ENCODE data around the gene TSHZ2. TPM values are rescaled to one million over a fixed set of nuclear protein-coding genes. Genes with fewer than 3 reads are reported as not detected.

Gene TSHZ2
- total RNA-seq, 1 experiment from 2014 or later, result 0.07 TPM

DNA sequence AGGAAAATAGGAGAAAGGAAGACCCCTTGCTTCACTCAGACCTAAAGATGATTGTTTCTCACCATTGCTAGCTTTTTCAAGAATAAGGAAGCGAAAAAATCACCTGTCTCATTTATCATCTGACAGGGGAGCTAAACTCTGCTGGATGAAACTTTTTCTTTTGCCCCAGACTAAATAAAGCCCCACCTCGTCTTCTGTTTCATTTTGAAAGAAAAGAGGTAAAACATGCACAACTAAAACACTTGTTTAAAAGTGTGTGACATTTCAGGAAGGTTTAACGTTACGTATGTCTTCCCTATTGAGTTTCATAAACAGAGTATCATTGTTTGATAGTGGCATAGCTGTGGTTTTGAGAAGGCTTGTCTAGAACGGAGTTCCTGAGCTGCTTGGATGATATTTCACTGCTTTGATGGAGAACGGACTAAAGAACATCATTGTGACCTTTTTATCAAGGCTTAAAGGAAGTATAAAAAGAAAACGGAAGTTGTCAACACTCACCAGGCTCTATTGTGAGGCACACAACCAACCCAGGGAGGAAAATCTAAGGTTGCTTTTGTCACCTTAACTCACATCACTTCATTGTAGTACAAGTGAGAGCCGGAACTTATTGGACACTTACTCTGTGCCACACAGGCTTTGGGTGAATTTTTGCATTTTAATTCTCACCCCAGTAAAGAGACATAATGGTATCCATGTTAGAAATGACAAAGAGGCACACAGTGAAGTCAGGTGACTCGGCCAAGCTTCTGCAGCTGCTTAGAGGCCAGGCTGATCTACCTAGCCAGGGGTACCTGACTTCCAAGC, 29.5 kb downstream of the TSHZ2 start:
- no peaks in the 10 kb centered on the region for H4K20me1 ChIP-seq (ENCODE audit: insufficient read depth)
- no TSS peak for BruUV-seq (replicated peaks)
- no peak overlapping the region for H3K4me2 ChIP-seq (ENCODE audit: low read length)
- no peak overlapping the region for H2AFZ ChIP-seq (ENCODE audit: low read depth, low read length, poor library complexity, severe bottlenecking)
- no peaks in the 10 kb centered on the region for H3K4me1 ChIP-seq (ENCODE audit: control insufficient read depth in 1 of 2, insufficient read depth in 2 of 2, low read length in 2 of 2)
- no peaks in the 10 kb centered on the region for H3K9me2 ChIP-seq (ENCODE audit: insufficient read depth)
- no peak overlapping the region for H3K9ac ChIP-seq (ENCODE audit: low read length)
- no peaks in the 10 kb centered on the region for H3K36me3 ChIP-seq (ENCODE audit: control insufficient read depth in 1 of 2, insufficient read depth in 2 of 2, low read length in 2 of 2)
- H3K27me3 ChIP-seq (ENCODE audit: insufficient read depth, low read length), result no peaks in the 10 kb centered on the region
- ChIA-PET RAD21 (ENCODE audit: low non-redundant PET in 1 of 2, low total read pairs in 2 of 2, uncharacterized antibody in 2 of 2, unreplicated experiment in 2 of 2) (no interaction called here), POLR2A (interaction anchor here (1.4 kb wide), 1 partner anchor 12 kb away, joined by 4 read pairs; no protein-coding TSS in a partner anchor), CTCF (no interaction called here)
- H3K79me2 ChIP-seq (ENCODE audit: insufficient read depth, low read length), result no peaks in the 10 kb centered on the region
- TF ChIP-seq RAD21 (IDR thresholded peaks at IDR 0.05; ENCODE audit: low read depth) (no peak), ZFX (IDR thresholded peaks at IDR 0.05) (no peak), ZNF274 (IDR thresholded peaks at IDR 0.05; ENCODE audit: low read depth, low read length) (no peak), FOSL1 (IDR thresholded peaks at IDR 0.05; ENCODE audit: low read depth) (no peak), JUND (IDR thresholded peaks at IDR 0.05) (no peak), CEBPB (IDR thresholded peaks at IDR 0.05; ENCODE audit: low read depth) (no peak), SP1 (IDR thresholded peaks at IDR 0.05; ENCODE audit: low read depth) (no peak), CBX3 (IDR thresholded peaks at IDR 0.05; ENCODE audit: low read depth) (no peak), SRF (IDR thresholded peaks at IDR 0.05; ENCODE audit: low read depth) (no peak)
- TF ChIP-seq, protein P1, sequence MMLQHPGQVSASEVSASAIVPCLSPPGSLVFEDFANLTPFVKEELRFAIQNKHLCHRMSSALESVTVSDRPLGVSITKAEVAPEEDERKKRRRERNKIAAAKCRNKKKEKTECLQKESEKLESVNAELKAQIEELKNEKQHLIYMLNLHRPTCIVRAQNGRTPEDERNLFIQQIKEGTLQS (IDR thresholded peaks at IDR 0.05), result no peak
- TF ChIP-seq, protein P2, sequence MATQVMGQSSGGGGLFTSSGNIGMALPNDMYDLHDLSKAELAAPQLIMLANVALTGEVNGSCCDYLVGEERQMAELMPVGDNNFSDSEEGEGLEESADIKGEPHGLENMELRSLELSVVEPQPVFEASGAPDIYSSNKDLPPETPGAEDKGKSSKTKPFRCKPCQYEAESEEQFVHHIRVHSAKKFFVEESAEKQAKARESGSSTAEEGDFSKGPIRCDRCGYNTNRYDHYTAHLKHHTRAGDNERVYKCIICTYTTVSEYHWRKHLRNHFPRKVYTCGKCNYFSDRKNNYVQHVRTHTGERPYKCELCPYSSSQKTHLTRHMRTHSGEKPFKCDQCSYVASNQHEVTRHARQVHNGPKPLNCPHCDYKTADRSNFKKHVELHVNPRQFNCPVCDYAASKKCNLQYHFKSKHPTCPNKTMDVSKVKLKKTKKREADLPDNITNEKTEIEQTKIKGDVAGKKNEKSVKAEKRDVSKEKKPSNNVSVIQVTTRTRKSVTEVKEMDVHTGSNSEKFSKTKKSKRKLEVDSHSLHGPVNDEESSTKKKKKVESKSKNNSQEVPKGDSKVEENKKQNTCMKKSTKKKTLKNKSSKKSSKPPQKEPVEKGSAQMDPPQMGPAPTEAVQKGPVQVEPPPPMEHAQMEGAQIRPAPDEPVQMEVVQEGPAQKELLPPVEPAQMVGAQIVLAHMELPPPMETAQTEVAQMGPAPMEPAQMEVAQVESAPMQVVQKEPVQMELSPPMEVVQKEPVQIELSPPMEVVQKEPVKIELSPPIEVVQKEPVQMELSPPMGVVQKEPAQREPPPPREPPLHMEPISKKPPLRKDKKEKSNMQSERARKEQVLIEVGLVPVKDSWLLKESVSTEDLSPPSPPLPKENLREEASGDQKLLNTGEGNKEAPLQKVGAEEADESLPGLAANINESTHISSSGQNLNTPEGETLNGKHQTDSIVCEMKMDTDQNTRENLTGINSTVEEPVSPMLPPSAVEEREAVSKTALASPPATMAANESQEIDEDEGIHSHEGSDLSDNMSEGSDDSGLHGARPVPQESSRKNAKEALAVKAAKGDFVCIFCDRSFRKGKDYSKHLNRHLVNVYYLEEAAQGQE (IDR thresholded peaks at IDR 0.05; ENCODE audit: low read depth), result no peak
- no peak for DNase-seq (ENCODE audit: low read depth, low spot score)
- intact Hi-C loops (cut with micrococcal nuclease), result no loop called here
- H3K9me3 ChIP-seq (ENCODE audit: control insufficient read depth in 1 of 2, insufficient read depth in 1 of 2, low read depth in 1 of 2, low read length in 2 of 2), result no peaks in the 10 kb centered on the region
- ATAC-seq, result no peak
- no peak overlapping the region for H3K27ac ChIP-seq (ENCODE audit: low read depth, low read length)
- H3K4me3 ChIP-seq (replicated peaks in 1 of 2; ENCODE audit: low read depth in 1 of 2, low read length in 2 of 2), result no peak overlapping the region

Measured in HCT116 (cell line).